ENCODE data around the gene LKAAEAR1.
"Not testable (repeated sequence)": the region's sequence is repeated elsewhere in the genome, so short reads cannot be mapped to it uniquely, and the experiment has no call there.

Gene LKAAEAR1

DNA sequence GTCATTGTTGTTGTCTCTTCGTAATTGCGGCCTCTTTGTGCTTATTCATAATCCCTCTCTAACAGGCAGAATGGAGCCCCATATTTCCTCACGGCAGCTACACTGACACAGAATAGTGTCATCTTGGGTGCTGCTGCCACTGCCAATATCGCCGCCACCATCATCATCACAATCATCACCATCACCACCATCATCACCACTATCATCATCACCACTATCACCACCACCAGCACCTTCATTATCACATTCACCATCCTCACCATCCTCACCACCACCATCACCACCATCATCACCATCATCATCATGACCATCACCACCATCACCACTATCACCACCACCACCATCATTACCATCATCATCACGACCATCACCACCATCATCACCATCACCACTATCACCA, 12.3 kb upstream of the LKAAEAR1 start:
- no peak for DNase-seq

GRCh38 chr20:64095927-64096326, 11.7 kb upstream of the LKAAEAR1 start:
- DNase-seq = no peak

DNA sequence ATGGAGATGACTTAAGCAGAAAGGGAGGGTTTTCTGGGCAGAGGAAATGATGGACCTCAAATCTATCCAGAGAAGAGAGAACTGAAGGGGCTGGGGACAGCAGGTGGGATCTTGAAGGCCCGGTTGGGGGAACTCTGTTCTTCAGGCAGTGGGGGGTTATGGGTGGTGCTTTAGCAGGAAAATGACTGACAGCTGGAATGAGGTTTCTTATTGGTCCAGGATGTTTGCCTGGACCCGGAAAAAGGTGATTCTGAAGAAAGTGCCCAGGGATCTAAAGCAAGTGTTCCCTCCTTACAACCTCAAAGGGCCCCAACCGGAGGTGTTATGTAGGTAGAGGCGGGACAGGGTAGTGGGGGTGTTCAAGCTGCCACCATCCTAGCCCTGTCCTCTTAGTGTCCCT, 11.3 kb upstream of the LKAAEAR1 start:
- DNase-seq = no peak

- no peak for DNase-seq
Observed at GRCh38 chr20:64093013-64093503, 8.9 kb upstream of the LKAAEAR1 start.

DNA sequence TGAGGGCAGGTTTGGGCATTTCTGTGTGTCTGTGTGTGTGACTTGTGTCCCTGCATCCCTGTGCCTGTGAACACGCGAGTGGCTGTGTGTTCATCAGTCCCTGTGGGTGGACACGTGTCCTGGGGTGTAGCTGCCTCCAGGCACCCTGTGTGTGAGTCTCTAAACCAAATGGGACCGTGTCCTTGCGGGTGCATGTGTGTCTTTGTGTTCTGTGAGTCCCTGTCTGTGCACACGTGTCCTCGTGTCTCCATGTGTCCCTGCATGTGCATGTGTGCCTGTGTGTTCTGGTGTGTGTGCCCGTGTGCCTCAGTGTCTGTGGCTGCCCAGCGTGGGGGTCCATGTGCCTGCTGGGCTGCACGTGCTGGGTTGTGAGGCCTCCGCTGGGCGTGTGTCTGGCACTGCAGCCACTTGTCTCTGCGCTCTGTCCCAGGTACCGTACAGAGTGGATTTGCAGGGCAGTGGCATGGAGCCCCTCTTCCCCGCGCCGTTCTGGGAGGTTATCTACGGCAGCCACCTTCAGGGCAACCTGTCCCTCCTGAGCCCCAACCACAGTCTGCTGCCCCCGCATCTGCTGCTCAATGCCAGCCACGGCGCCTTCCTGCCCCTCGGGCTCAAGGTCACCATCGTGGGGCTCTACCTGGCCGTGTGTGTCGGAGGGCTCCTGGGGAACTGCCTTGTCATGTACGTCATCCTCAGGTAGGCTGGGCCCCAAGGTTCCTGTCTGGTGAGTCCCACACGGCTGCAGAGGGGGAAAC, 8.2 kb upstream of the LKAAEAR1 start:
- no peak for DNase-seq

- no peak for DNase-seq
Observed at GRCh38 chr20:64091770-64092169, 7.6 kb upstream of the LKAAEAR1 start.

DNA sequence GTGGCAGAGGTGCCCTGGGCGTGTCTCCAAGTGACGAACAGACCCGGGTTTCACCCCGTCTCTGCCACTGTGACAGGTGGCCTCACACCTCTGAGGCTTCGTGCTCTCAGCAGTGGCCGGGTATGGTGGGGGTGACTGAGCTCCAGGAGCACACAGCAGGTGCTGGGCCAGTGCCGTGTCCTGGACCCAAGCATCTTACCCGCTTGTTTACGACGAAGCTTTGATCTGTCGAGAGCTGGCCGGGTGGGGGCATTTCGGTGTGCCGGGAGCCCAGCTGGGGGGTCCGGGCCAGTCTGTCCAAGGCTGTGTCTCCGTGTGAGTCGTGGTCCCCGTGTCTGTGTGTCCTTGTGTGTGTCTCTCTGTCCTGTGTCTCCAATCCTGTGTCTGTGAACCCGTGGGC, 7.1 kb upstream of the LKAAEAR1 start:
- DNase-seq = no peak

DNA sequence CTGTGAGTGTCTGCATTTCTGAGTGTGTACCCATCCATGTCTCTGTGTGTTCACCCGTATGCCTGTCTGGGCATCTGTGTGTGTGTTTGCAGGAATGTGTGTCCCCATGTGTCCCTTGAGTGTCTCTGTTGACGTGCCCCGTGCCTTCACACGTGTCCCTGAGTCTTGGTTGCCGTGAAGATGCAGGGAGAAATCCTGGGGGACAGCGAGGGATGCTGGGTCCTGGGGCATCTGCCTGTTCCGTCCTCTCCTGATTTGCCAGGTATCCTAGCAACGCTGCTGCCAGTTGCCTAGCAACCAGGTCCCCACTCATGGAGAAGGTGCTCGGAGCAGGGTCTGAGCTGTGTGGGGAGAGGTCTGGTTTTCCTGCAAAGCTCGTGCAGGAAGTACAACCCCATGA, 6.0 kb upstream of the LKAAEAR1 start:
- DNase-seq = no peak

DNA sequence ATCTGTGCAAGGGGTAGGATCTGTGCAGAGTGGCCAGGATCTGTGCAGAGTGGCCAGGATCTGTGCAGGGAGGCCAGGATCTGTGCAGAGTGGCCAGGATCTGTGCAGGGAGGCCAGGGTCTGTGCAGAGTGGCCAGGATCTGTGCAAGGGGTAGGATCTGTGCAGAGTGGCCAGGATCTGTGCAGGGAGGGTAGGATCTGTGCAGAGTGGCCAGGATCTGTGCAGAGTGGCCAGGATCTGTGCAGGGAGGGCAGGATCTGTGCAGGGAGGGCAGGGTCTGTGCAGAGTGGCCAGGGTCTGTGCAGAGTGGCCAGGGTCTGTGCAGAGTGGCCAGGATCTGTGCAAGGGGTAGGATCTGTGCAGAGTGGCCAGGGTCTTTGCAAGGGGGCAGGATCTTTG, 4.4 kb upstream of the LKAAEAR1 start:
- DNase-seq = not testable (repeated sequence)

DNA sequence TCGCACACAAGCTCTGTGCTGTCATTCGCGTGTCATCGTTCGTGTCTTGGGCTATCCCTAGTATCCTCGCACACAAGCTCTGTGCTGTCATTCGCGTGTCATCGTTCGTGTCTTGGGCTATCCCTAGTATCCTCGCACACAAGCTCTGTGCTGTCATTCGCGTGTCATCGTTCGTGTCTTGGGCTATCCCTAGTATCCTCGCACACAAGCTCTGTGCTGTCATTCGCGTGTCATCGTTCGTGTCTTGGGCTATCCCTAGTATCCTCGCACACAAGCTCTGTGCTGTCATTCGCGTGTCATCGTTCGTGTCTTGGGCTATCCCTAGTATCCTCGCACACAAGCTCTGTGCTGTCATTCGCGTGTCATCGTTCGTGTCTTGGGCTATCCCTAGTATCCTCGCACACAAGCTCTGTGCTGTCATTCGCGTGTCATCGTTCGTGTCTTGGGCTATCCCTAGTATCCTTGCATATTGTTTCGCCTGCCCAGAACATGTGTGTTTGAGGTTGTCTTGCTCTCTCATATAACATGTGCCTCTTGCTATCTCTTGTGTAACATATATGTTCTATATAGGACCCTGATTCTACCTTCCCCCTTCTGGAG, 3.1 kb upstream of the LKAAEAR1 start:
- DNase-seq = not testable (repeated sequence)

DNA sequence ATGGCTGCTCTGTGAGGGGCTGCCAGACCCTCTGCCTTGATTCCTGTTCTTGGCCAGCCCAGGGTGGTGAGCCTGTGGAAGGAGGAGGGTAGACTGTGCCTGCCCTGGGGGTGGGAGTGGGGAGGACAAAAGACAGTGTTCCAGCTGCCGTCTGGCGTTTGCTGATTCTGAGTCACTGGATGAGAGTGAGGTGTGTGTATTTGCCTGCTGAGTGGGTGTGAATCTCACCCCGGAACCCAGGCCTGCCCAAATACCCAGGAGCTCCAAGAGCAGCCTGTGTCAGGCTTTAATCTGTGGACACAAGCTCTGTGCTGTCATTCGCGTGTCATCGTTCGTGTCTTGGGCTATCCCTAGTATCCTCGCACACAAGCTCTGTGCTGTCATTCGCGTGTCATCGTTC, 2.6 kb upstream of the LKAAEAR1 start:
- no peak for DNase-seq

DNA sequence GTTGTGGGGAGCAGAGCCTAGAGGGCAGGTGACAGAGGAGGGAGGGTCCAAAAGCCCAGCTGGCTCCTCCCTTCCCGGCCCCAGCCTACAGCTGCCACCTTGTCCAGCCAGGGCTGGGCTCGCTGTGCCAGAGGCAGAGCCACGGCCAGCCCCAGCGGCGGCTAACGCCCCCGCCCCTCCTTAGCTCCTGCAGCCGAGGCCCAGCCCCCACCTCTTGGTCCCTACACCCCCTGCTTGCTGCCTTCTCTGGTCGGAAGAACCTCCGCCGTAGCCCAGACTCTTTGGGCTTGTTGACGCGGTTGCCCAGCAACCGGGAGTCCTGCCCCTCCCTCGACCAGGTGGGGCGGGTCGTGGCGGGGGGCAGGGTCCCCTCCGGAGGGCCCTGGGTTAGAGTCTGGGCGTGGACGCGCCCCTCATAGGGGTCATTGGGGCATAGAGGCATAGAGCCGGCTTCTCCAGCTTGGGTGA, 521 bp upstream of the LKAAEAR1 start:
- no peak for DNase-seq

GRCh38 chr20:64083378-64083803, 807 bp downstream of the LKAAEAR1 start:
- DNase-seq = peak; percentile 77

DNA sequence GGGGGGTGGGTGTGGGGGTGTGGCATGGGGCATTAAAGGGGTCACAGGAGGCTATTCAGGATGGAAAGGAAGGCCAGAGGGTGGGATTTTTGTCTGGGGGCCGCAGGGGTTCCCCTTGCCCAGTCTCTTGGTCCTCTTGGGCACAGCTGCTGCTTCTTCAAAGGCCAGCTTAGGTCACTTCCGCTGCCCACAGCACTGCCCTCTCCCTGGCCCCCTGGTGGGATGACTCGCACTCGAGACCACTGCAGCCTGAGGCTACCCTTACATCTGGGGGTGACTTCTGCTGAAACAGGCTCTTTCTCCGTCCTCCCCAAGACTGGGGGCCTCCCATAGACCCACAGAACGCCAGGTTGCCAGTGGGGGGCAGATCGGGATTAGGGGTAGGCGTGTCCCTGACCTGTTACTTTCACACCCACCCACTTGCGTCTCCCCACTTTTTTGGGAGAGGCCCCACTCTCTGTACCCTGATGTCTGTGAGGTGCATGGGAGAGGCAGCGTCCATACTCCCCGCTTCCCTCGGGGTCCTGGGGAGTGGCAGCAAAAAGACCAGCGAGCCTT, 1.3 kb downstream of the LKAAEAR1 start:
- no peak for DNase-seq

DNA sequence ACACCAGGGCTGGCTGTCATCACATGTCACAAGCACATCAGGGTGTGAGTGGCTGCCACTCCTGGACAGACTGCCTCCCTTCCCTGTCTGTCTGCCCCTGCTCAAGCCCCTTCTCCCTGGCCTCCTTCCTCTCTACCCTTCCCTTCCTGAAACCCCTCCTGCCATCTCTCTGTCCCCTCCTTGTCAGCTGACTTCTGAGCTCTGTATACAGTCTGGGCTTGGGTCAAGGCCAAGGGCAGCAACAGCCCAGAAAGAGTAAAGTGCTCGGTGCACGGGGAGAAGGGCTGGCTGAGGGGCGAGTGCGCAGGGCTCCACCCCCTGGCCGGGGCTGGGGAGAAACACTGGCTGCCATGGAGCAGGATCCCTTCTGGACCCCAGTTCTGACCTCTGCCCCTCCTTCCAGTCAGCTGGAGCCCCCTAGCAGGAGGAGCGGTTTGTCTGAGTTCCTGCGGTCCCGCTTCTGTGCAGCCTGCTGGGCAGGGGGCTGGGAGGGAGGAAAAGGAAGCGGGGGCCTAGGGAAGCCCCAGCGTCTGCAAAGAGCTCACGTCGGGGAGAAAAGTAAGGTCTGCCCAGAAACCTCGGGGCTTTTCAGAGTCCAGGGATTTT, 2.0 kb downstream of the LKAAEAR1 start:
- DNase-seq = no peak

DNA sequence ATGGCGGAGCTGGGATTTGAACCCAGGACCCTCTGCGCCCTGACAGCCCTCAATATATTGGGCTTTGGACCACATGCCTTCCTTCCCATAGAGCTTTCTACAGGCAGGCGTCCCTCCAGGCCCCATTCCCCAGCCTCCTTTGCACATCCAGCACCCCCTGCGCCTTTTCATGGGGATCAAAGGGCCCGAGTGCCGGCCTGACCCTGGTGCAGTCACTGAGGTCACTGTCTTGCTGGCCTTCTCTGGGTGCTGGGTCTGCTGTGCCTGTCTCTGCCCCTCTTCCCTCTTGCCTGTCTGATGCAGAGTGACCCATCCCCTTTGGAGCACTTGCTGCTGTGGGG, 2.6 kb downstream of the LKAAEAR1 start:
- no peak for DNase-seq

DNA sequence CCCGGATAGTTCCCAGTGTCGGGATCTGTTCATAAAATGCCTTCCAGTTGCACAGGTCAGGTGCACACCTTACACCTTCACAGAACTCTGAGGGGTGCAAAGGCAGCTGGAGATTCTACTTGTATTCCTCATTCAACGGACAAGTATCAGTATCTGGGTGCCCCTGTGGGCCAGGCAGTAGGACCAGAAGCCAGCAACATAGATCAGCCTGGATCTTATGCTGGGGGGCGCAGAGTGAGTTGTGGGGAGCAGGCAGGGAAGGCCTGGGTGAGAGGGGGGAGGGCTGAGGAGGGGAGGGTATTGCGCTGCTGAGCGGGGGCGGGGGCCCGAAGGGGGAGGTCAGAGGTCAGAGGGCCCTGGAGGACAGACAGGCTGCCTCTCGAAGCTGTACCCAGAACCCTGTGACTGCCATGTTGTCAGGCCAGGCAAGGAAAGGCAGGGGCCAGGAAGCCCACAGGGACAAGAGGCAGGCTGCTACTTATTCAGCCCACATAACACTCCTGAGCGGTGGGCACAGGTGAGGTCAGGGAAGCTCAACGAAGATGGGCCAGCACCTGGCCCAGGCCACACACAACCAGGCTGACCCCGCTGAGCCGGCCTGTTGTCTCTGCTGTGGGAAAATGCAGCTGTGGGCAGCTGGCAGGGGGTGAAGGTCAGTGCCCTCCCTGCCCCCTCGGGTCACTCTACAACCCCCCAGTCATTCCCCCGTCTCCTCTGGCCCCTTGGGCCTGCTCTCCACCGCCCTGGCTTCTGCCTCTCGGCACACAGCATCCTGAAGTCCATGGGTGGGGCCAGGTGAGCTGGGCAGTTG, 3.2 kb downstream of the LKAAEAR1 start:
- DNase-seq = no peak

DNA sequence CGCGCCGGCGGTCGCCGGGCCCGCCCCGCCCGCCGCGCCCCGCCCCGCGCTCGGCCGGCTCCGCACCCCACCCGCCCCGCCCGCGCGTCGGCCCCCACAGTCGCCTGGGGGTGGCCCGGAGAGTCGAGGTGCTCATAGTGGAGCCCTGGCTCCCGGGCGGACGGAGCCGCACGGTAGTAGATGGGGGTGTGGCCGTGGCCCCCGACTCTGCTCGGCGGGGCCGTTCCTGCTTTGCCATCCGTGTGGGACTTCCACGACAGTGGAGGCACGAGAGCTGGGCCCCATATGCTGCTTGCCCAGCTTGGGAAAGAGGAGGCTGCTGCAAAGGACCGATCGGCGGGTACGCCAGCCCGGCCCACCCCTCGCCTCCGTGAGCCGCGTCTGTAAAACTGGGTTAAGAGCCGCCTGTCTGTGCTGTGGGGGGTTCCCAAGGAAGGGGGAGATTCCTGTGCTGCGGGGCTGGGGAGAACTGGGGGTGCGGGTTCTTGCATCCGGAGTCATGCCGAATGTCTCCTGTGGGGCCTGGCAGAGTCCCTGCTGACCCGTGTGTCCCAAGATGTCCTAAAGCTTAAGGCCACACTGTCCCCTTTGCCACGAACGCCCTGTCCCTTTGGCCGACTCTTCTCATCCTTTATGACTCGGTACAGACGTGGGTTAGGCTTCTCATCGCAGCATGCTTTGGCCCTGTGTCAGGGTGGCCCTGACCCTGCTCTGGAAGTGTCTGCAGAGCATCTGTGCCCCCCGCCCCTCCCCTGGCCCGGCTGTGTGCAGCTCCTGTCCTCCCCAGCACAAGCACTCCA, 4.0 kb downstream of the LKAAEAR1 start, which contains the start of gene OPRL1:
Gene OPRL1, plus strand, starts transcription at position 70 of the 800 bp plus-strand sequence. CDS start 12,639 bp downstream, outside the sequence.
- peak; percentile 55 for DNase-seq

DNA sequence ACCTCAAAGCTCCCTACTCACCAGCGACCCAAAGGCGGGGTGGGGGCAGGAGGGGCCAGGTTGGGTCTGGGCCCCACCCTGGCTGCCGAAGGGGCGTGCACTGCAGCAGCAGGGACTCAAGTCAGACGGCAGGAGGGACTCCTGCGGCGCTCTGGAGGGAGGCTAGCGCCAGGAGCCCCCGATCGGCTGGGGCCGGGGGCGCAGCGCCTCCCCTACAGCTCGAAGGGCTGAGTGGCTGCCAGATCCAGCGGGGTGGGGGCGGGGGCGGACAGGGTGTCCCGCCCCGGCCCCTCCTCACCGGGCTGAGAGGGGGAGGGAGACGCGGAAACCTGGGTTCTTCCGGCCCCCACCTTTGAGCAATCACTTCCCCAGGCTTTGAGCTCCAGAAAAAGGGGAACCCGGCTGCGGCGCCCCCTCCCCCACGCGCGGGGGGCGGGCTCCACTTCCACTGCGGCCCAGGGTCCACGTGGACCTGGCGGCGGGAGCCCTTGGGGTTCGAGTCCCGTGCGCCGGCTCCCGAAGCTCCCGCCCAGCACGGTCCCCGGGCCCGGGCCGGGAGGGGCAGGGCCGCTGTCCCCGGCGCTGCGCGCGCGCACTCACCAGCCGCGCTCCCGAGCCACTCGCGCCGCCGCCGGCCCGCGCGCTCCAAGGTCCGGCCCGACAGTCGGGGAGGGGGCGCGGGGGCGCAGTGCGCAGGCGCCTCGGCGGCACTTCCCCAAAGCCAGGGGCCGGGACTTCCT, 4.8 kb downstream of the LKAAEAR1 start, which contains the start of gene RGS19:
Gene RGS19, minus strand, starts transcription at position 246 of the 740 bp plus-strand sequence. CDS start 2,632 bp downstream, outside the sequence.
- DNase-seq = peak; percentile 78

DNA sequence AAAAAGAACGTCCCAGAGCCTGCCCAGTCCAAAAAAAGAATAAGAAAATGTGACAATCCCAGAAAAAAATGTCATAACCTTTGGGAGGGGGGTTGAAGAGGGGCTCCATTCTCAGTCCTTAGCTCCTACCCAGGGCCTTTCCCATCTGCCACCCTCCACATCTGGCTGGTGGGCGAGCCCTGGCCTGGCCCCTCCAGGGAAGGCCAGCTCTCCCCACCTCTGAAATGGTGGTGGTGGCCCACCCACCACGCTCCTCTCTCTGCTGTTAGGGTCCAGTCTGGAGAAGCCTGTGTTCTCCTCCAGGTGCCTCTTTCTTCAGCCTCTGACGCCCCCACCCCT, 5.3 kb downstream of the LKAAEAR1 start:
- no peak for DNase-seq

Measured in CD4-positive, alpha-beta T cell treated with Interleukin-21 for 1 hour (primary cell).